ENCODE results near the gene ACTG1. TPM values are rescaled to one million over a fixed set of nuclear protein-coding genes. Genes with fewer than 3 reads are reported as not detected.
"Not testable (repeated sequence)": the region's sequence is repeated elsewhere in the genome, so short reads cannot be mapped to it uniquely, and the experiment has no call there.

ACTG1 gene
- total RNA-seq, 4 donors from 2014 or later: 1,023 to 5,472 (median 2,159) TPM

DNA sequence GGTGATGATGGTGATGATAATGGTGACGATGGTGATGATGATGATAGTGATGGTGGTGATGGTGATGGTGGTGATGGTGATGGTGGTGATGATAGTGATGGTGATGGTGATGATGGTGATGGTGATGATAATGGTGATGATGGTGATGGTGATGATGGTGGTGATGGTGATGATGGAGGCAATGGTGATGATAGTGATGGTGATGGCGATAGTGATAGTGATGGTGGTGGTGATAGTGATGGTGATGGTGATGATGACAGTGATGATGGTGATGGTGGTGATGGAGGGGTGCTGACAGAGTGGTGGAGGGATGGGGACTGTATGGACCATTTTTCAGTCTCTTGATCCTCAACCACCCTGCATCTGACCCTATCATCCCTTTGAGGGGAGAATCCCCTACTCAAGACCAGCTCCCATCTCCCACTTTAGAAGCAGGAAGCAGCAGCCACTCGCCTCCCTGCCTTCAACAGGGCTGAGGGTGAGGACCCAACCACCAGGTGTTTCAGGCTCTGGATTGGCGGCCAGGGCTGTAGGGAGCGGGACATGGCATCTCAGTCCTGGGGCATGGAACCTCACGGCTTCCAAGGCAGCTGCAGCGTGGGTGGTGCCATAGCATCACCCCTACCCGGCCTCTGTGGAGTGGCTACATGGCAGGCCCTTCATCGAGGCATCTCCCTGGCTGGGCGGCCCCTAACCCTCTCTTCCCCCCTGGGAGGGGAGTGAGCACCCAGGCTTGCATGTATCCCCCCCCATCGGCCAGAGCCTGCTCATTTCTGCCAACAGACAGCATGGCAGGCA lies 20.1 kb upstream of the ACTG1 start:
- no peaks in the 10 kb centered on the region for H3K27me3 ChIP-seq
- intact Hi-C loops (cut with DNase I; ENCODE audit: low total_unique reads): no loop called here

DNA sequence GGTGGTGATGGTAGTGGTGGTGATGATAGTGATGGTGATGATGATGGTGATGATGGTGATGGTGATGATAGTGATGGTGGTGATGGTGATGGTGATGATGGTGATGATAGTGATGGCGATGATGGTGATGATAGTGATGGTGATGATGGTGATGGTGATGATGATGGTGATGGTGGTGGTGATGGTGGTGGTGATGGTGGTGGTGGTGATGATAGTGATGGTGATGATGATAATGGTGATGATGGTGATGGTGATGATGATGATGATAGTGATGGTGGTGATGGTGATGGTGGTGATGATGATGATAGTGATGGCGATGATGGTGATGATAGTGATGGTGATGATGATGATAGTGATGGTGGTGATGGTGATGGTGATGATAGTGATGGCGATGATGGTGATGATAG lies 19.4 kb upstream of the ACTG1 start:
- H3K27me3 ChIP-seq; H3K4me3 ChIP-seq; intact Hi-C loops (cut with DNase I; ENCODE audit: low total_unique reads): not testable (repeated sequence)

More for the DNA sequence above, 20.1 kb upstream of the ACTG1 start:
- TF ChIP-seq CTCF (IDR thresholded peaks at IDR 0.05) (no peak), POLR2A (IDR thresholded peaks at IDR 0.05) (no peak)
- H3K4me1 ChIP-seq: no peaks in the 10 kb centered on the region
- no peaks in the 10 kb centered on the region for H3K36me3 ChIP-seq
- H3K9me3 ChIP-seq: no peaks in the 10 kb centered on the region
- DNase-seq: no peak
- no peak overlapping the region for H3K4me3 ChIP-seq
- no peak overlapping the region for H3K27ac ChIP-seq

GRCh38 chr17:81531013-81531412 lies 18.4 kb upstream of the ACTG1 start:
- intact Hi-C loops (cut with DNase I; ENCODE audit: low total_unique reads); H3K9me3 ChIP-seq: not testable (repeated sequence)

More for the DNA sequence above, 19.4 kb upstream of the ACTG1 start:
- not testable (repeated sequence) for H3K27ac ChIP-seq, H3K9me3 ChIP-seq, H3K36me3 ChIP-seq, H3K4me1 ChIP-seq, DNase-seq

DNA sequence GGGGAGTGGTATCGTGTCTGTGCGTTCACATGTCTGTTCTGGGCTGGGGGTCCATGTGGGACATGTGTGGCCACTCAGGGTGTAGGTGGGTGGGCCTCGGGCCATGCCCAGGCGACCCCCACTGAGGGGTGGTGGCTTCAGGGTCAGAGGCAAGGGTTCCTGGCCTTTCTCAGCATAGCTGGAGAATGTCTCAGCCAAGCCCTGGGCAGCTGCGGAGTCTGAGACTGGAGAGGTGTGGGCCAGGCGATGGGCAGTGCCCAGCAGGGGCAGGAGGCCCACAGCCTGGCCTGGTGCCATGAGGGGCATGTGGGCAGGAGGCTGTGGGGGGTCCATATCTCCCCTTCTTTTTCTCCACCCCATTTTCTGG lies 16.8 kb upstream of the ACTG1 start:
- intact Hi-C loops (cut with DNase I; ENCODE audit: low total_unique reads): no loop called here
- no peak for DNase-seq
- Histone ChIP-seq H3K4me3 (no peak overlapping the region), H3K9me3 (no peaks in the 10 kb centered on the region), H3K4me1 (no peaks in the 10 kb centered on the region), H3K27ac (no peak overlapping the region), H3K27me3 (peaks cover 0 to 5% of the 10 kb centered on the region in 2 donors), H3K36me3 (no peaks in the 10 kb centered on the region)
- TF ChIP-seq CTCF (IDR thresholded peaks at IDR 0.05) (no peak), POLR2A (IDR thresholded peaks at IDR 0.05) (no peak)

More at GRCh38 chr17:81531013-81531412, 18.4 kb upstream of the ACTG1 start:
- H3K27ac ChIP-seq, DNase-seq, H3K36me3 ChIP-seq, H3K27me3 ChIP-seq, H3K4me3 ChIP-seq, H3K4me1 ChIP-seq: not testable (repeated sequence)

DNA sequence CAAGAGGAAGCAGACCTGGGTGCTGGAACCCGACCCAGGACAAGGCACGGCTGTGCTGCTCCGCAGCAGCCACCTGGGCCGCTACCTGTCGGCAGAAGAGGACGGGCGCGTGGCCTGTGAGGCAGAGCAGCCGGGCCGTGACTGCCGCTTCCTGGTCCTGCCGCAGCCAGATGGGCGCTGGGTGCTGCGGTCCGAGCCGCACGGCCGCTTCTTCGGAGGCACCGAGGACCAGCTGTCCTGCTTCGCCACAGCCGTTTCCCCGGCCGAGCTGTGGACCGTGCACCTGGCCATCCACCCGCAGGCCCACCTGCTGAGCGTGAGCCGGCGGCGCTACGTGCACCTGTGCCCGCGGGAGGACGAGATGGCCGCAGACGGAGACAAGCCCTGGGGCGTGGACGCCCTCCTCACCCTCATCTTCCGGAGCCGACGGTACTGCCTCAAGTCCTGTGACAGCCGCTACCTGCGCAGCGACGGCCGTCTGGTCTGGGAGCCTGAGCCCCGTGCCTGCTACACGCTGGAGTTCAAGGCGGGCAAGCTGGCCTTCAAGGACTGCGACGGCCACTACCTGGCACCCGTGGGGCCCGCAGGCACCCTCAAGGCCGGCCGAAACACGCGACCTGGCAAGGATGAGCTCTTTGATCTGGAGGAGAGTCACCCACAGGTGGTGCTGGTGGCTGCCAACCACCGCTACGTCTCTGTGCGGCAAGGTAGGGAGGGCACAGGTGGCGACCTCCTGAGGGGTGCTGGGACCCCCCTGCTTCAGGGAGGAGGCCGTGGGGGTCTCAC lies 16.2 kb upstream of the ACTG1 start:
- TF ChIP-seq CTCF (IDR thresholded peaks at IDR 0.05) (no peak), POLR2A (IDR thresholded peaks at IDR 0.05) (no peak)
- no peak for DNase-seq
- Histone ChIP-seq H3K9me3 (no peaks in the 10 kb centered on the region), H3K27me3 (peaks cover 0 to 5% of the 10 kb centered on the region in 2 donors), H3K4me1 (no peaks in the 10 kb centered on the region), H3K4me3 (no peak overlapping the region), H3K36me3 (no peaks in the 10 kb centered on the region), H3K27ac (no peak overlapping the region)
- intact Hi-C loops (cut with DNase I; ENCODE audit: low total_unique reads): no loop called here

GRCh38 chr17:81528384-81528650 lies 15.7 kb upstream of the ACTG1 start:
- TF ChIP-seq CTCF (IDR thresholded peaks at IDR 0.05): no peak
- TF ChIP-seq POLR2A (IDR thresholded peaks at IDR 0.05): no peak
- H3K4me1 ChIP-seq: no peaks in the 10 kb centered on the region
- intact Hi-C loops (cut with DNase I; ENCODE audit: low total_unique reads): no loop called here
- peaks cover 0 to 5% of the 10 kb centered on the region in 2 donors for H3K27me3 ChIP-seq
- no peaks in the 10 kb centered on the region for H3K9me3 ChIP-seq
- no peaks in the 10 kb centered on the region for H3K36me3 ChIP-seq
- H3K27ac ChIP-seq: no peak overlapping the region
- DNase-seq: no peak
- H3K4me3 ChIP-seq: no peak overlapping the region

All from uterus (tissue), 4 donors.